Natural killer cell (primary cell): Measurements from ENCODE around the gene PAOX. TPM values are rescaled to one million over a fixed set of nuclear protein-coding genes. Genes with fewer than 3 reads are reported as not detected.

Experiments
- ATAC-seq, 3 donors: fragments of 150-1000 bp in 2 of 3; fragments of 200-7000 bp in 1 of 3; cut with Tn5 transposase; 1 replicate in 1 of 3; 2 replicates in 2 of 3; pipeline ENCODE4 v1.10.0; 2021; ENCODE audit warnings: mild to moderate bottlenecking in 2 of 3, moderate library complexity in 2 of 3
- DNase-seq, 2 donors: peaks; one replicate each; pipeline versions ENCODE4 v3.0.0 to v3.0.0-alpha.2; 2013 to 2021; ENCODE audit warnings: mixed read lengths in 1 of 2
- H3K27ac ChIP-seq: one replicate; pipeline ENCODE4 v1.5.1; 2013; ENCODE audit warnings: mild to moderate bottlenecking, low read length
- H3K27me3 ChIP-seq: one replicate; pipeline ENCODE4 v1.6.1; 2013; ENCODE audit warnings: low read length; ENCODE audit not compliant: control insufficient read depth, insufficient read depth
- H3K36me3 ChIP-seq: one replicate; pipeline ENCODE4 v1.6.1; 2013; ENCODE audit warnings: low read length; ENCODE audit not compliant: control insufficient read depth, insufficient read depth
- H3K4me1 ChIP-seq: one replicate; pipeline ENCODE4 v1.6.1; 2013; ENCODE audit warnings: low read length; ENCODE audit not compliant: control insufficient read depth, insufficient read depth
- H3K4me3 ChIP-seq: one replicate; pipeline ENCODE4 v1.5.1; 2013; ENCODE audit warnings: low read length
- H3K9me3 ChIP-seq: one replicate; pipeline ENCODE4 v1.6.1; 2013; ENCODE audit warnings: low read length; ENCODE audit not compliant: control insufficient read depth, insufficient read depth
- H3K27ac Mint-ChIP-seq, 2 donors: one replicate each; pipeline ENCODE4 v1.8.0; 2022; ENCODE audit warnings: mild to moderate bottlenecking in 2 of 2, mixed read lengths in 2 of 2, moderate library complexity in 1 of 2
- H3K27me3 Mint-ChIP-seq, 2 donors: one replicate each; pipeline ENCODE4 v1.8.0; 2022; ENCODE audit warnings: low read depth in 2 of 2, mixed read lengths in 2 of 2
- H3K36me3 Mint-ChIP-seq: one replicate; pipeline ENCODE4 v1.8.0; 2022; ENCODE audit warnings: mixed read lengths
- H3K4me1 Mint-ChIP-seq, 2 donors: one replicate each; pipeline ENCODE4 v1.8.0; 2022; ENCODE audit warnings: mixed read lengths in 2 of 2
- H3K4me3 Mint-ChIP-seq: one replicate; pipeline ENCODE4 v1.8.0; 2022; ENCODE audit warnings: mild to moderate bottlenecking, moderate library complexity, mixed read lengths
- H3K9me3 Mint-ChIP-seq, 2 donors: one replicate each; pipeline ENCODE4 v1.8.0; 2022; ENCODE audit warnings: mixed read lengths in 2 of 2
- WGBS: methylation state at CpG from one replicate; pipeline ENCODE4 v1.1.7; 2013; ENCODE audit warnings: missing lambda C conversion rate; ENCODE audit not compliant: insufficient coverage; 5-methylcytosine and 5-hydroxymethylcytosine counted together
- intact Hi-C: fragments of 100-400 bp; cut with micrococcal nuclease; formaldehyde crosslinking; loops from one replicate; pipeline ENCODE4 v1.14.2; 2022
- total RNA-seq, 4 donors: library from RNA; stranded (reverse); fragments of 120-200 nt in 1 of 4; gene quantifications; one replicate each; pipeline versions ENCODE4 v1.2.3 to v1.2.4, GENCODE V29; 2013 to 2022
- TF ChIP-seq, protein P1 (sequence below): fragments of 200-600 bp; IDR thresholded peaks from one replicate; pipeline ENCODE4 v1.8.0; 2022; ENCODE audit warnings: antibody characterized with exemption

PAOX gene
- total RNA-seq, 3 donors from 2014 or later (not counting 1 experiment from before 2014, with no cell fraction given), result 4.2 to 5.8 (median 5.5) TPM

DNA sequence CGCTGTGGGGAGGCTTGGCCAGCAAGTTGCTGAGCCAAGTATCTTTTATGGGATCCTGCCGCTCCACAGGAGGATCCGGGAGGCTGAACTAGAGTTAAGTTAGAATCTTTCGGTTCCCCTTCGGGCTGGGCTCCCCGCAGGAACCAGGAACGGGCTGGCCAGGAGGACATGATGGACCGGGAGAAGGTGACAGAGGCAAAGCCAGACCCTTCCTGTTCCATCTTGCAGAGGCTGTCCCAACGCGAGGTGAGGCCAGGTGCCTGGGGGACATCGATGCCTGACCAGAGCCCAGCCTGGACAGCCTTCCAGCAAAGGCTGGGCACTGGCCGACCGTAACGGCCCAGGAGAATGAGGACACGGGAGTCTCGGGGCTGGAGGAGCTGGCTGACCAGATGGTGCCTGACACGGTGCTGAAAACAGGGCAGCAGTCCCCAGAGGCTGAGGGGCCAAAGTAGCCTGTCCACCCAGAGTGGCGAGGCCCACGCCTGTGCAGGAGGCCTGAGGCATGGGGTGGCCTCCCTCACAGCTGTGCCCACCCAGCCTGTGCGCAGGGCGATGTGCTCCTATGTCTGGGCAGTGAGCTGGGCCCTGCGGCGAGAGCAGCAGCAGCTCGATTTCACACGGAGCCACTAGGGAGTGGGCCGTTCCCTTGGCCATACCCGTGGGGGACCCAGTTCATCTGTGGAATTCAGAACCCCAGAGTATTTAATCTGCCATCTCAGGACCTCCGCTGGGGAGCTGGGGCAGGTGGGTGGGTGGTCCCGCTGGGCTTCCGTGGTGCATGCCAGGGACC, 1.8 kb upstream of the PAOX start:
- Mint-ChIP-seq H3K9me3 (no peaks in the 10 kb centered on the region), H3K36me3 (no peaks in the 10 kb centered on the region), H3K27ac (no peak overlapping the region), H3K4me1 (peaks cover 0 to 24% of the 10 kb centered on the region in 2 donors), H3K27me3 (no peaks in the 10 kb centered on the region), H3K4me3 (peak overlapping the region; percentile 86)
- Histone ChIP-seq H3K36me3 (no peaks in the 10 kb centered on the region), H3K27ac (no peak overlapping the region), H3K27me3 (no peaks in the 10 kb centered on the region), H3K4me3 (no peak overlapping the region), H3K4me1 (peaks cover 50% of the 10 kb centered on the region), H3K9me3 (no peaks in the 10 kb centered on the region)
- TF ChIP-seq, protein P1, sequence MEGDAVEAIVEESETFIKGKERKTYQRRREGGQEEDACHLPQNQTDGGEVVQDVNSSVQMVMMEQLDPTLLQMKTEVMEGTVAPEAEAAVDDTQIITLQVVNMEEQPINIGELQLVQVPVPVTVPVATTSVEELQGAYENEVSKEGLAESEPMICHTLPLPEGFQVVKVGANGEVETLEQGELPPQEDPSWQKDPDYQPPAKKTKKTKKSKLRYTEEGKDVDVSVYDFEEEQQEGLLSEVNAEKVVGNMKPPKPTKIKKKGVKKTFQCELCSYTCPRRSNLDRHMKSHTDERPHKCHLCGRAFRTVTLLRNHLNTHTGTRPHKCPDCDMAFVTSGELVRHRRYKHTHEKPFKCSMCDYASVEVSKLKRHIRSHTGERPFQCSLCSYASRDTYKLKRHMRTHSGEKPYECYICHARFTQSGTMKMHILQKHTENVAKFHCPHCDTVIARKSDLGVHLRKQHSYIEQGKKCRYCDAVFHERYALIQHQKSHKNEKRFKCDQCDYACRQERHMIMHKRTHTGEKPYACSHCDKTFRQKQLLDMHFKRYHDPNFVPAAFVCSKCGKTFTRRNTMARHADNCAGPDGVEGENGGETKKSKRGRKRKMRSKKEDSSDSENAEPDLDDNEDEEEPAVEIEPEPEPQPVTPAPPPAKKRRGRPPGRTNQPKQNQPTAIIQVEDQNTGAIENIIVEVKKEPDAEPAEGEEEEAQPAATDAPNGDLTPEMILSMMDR, result no peak
- no peak for ATAC-seq
- intact Hi-C loops, result no loop called here
- whole genome bisulfite sequencing, result 96% methylated on average over 30 of the region's 30 CpGs
- DNase-seq, result no peak

DNA sequence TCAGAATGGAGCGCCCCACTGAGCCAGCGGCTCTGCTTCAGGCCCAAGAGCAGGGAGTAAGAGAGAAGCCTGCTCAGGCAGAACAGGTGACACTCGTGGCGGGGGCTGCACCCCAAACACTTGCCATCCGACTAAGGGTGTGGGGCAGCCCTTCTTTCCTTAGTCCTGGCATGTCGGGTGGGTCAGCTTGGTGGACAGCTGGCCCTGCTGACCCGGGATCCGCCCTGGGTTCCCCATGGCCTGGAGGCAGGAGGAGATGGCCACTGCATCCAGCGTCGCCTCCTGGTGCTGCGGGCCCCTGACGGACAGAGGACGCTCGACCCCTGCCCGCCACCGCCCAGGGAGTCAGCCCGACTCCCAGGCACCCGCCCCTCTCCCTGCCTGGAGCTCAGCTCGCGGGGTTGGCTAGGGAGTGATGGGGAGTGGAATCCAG, 1.2 kb upstream of the PAOX start:
- WGBS, result 43% methylated on average over 20 of the region's 20 CpGs
- H3K27me3 ChIP-seq, result no peaks in the 10 kb centered on the region
- H3K27ac ChIP-seq, result no peak overlapping the region
- DNase-seq (no peak), ATAC-seq (no peak)
- intact Hi-C loops, result no loop called here
- no peaks in the 10 kb centered on the region for H3K36me3 Mint-ChIP-seq
- H3K4me1 Mint-ChIP-seq, result peaks cover 0 to 24% of the 10 kb centered on the region in 2 donors
- no peaks in the 10 kb centered on the region for H3K9me3 Mint-ChIP-seq
- peak overlapping the region; percentile 89 for H3K4me3 ChIP-seq
- TF ChIP-seq, protein P1, result no peak
- peak overlapping the region; percentile 86 for H3K4me3 Mint-ChIP-seq
- no peaks in the 10 kb centered on the region for H3K9me3 ChIP-seq
- no peaks in the 10 kb centered on the region for H3K36me3 ChIP-seq
- H3K27ac Mint-ChIP-seq, result peak overlapping the region in 1 of 2 donors; percentile 44
- H3K27me3 Mint-ChIP-seq, result no peaks in the 10 kb centered on the region
- H3K4me1 ChIP-seq, result peaks cover 45% of the 10 kb centered on the region

DNA sequence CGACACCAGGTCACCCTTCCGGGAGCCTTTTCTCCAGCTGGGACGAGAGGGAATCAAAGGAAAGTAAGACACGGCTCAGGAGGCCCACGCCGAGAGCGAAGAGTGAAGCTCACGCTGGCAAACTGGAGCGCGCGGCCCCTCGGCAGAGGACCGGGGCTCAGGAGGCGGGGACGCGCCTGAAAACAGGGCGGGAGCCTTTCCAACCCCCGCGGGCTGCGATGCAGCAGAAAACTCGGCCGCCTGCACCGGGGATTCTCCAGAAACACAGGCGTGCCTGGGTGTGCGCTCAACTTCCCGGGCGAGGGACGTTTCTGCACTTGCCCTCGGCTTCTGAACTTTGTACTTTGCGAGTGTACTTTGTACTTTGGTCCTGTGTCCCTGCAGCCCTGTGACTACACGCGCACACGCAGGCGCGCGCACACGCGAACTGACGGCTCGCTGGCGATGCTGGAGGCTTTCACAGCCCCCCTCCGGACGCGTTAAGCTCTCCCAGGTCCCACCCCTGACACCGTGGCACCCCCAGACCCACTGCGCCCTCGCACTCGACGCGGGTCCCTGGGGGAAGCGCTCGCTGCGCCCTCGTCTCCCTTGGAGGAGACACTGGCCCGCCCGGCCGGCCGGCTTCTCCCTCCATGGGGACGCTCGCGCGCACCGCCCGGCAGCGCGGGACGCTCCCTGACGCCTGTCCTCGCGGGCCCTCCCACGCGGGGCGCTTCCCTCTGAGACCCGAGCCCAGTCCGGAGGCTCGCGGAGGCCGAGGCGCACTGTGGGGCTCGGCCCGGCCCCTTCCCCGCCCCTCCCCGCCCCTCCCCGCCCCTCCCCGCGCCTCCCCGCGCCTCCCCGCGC, 588 bp upstream of the PAOX start:
- H3K27ac Mint-ChIP-seq, result peak overlapping the region in 1 of 2 donors; percentile 44
- TF ChIP-seq, protein P1, result no peak
- peak overlapping the region; percentile 89 for H3K4me3 ChIP-seq

More for the DNA sequence above, 588 bp upstream of the PAOX start:
- H3K27ac ChIP-seq, result peak overlapping the region; percentile 23
- Mint-ChIP-seq H3K4me1 (peaks cover 0 to 19% of the 10 kb centered on the region in 2 donors), H3K4me3 (peak overlapping the region; percentile 86), H3K36me3 (no peaks in the 10 kb centered on the region), H3K27me3 (no peaks in the 10 kb centered on the region), H3K9me3 (no peaks in the 10 kb centered on the region)
- no peaks in the 10 kb centered on the region for H3K9me3 ChIP-seq
- under 1% methylated on average over 75 of the region's 90 CpGs for WGBS
- ATAC-seq, result peak; percentile 44 to 71 (median 64)
- no peaks in the 10 kb centered on the region for H3K27me3 ChIP-seq
- intact Hi-C loops, result no loop called here
- H3K4me1 ChIP-seq, result peaks cover 45% of the 10 kb centered on the region
- peak; percentile 48 to 77 for DNase-seq
- H3K36me3 ChIP-seq, result no peaks in the 10 kb centered on the region
